Stimulated activated CD8-positive, alpha-beta memory T cell treated with anti-CD3 and anti-CD28 coated beads, Interleukin-4, amount 100 ng/mL, for 24 hours (primary cell): ENCODE results near the gene MYEF2.

Experiments used
- DNase-seq: peaks from one replicate; pipeline ENCODE4 v3.0.0-alpha.2; 2020; ENCODE audit warnings: low read depth

The MYEF2 gene

DNA sequence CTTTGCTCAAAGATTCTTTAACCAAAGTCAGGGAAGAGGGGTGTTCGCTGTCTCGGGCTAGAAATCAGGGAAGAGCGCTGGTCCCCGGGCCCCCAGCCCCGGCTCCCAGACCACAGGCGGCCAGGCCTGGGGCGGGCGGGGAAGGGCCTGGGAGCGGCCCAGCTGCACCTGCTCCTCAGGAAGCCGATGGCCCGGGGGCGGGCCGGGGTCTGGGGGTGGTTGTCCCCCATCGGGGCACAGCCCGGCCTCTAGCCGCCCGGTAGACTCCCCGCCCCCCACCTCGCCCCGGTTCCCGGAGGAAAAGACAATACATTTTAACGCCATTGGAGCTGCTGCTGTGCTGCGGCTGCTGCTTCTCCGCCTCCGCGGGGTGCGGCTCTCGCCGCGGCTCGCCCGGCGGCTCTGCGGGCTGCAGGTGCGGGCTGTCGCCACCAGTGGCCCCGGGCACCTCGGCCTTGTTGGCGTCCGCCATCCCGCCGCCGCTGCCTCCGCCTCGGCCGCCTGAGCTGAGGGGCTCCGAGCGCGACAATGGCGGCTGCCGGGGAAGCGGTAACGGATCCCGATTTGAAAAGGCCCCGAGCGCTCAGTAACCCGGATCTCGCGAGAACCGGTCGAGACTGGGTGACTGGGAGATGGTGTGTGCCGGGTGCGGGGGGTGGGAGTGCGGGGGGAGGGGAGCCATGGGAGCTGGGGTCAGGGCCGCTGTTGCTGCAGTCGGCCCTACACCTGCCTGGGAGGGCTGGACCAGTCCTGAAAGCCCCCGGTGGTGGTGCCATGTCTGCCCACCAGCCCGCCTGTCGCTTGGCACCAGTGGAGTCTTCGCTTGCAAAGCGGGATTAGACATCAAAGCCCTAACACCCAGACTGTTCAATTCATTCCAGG is at the start of gene MYEF2:
MYEF2 (minus strand) TSS at position 530 of the 882 bp plus-strand sequence; CDS start at position 472, 58 bp downstream.
- DNase-seq = peak; percentile 49

DNA sequence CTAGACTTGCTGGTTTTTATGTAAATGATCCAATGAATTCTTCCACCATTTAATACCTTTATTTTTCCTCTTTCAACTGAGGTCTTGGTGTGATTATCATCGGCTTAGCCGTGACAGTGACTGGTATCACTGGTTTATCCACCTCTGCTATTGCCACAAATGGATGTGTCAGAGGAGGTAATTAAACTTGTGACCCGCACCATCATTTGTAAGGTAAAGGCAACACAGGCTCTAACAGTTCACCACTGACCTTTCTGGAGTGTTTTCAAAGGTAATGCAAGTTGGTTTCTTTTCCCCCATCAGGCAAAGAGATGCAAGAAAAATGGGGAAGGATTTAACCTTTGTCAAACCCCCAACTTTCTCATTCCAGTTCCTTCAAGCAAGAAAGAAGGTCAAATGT is 47.7 kb upstream of the MYEF2 start:
- DNase-seq = no peak

DNA sequence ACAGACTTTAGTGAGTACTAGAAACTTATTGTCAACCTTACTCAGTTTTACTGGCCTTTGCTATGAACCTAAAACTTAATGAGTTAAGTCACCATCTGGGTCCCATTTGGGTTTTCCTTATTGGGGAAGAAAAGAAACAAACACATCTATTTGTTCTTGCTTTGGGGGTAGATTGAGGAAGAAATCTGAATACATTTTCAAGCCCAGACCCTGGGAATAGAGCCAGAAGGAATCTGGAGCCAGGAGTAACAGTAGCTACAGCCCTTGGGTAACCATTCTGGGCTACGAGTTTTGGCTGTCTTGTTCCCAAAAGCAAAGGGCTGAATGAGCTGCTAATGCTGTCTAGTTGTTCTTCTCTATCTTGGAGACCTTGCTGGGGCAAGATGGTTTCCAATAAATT is 44.5 kb upstream of the MYEF2 start:
- DNase-seq = no peak

DNA sequence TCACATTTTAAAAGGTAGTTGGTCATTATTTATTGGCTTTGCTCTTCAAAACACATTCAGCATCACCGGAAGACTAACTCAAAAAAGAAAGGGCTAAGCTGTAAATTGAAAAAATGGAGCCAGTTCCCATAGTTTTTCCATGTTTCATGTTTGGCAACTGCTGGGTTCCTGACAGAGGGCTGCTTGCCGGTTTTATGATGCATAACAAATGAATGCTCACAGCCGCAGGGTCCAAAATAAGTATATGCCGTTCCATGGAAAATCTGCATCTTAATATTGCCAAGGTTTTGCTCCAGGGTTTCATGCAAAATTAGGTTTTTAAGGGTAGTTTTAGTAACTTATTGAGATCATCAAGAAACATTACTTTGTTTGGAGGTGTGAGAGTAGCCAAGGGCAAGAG is 43.8 kb upstream of the MYEF2 start:
- DNase-seq = no peak

DNA sequence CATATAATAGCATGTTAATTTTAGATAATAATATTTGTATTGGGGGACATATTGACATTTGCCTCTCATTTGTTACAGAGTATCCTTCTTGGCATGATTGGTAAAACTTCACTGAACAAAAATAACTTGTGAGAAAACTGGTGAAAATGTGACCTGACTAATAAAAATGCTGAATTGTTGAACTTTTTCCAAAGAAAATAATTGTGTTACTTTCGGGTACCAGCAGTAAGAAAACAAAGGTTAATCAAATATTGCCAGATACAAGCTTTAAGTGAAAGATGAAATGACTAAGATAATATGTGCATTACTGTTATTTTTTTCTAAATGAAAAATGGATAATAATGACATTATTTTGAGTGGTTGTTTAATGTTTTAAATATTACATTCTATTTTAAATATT is 43.2 kb upstream of the MYEF2 start:
- no peak for DNase-seq

- no peak for DNase-seq
Observed at GRCh38 chr15:48205981-48206380, 27.9 kb upstream of the MYEF2 start, which contains the start of gene SLC12A1. Gene SLC12A1 (plus strand): TSS chr15:48206302. CDS start chr15:48207720, 1,418 bp downstream.

DNA sequence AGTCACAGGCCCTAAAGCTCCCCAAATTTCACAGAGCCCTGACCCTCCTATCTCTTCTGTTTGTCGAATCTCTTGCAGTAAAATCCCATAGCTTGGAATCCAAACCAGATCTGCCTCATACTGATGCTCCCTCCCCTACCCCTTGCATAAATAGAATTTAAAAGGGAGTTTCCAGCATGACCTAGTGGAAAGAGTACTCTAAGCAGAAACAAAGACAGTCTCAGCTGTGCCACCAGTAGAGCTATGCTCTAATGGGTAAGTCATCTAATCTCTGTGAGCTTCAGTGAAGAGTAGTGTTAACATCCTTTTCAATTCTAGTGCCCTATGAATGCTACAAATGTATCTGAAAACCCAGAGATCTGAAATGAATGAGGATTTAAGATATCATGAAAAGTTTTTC is 24.0 kb upstream of the MYEF2 start:
- DNase-seq = no peak

DNA sequence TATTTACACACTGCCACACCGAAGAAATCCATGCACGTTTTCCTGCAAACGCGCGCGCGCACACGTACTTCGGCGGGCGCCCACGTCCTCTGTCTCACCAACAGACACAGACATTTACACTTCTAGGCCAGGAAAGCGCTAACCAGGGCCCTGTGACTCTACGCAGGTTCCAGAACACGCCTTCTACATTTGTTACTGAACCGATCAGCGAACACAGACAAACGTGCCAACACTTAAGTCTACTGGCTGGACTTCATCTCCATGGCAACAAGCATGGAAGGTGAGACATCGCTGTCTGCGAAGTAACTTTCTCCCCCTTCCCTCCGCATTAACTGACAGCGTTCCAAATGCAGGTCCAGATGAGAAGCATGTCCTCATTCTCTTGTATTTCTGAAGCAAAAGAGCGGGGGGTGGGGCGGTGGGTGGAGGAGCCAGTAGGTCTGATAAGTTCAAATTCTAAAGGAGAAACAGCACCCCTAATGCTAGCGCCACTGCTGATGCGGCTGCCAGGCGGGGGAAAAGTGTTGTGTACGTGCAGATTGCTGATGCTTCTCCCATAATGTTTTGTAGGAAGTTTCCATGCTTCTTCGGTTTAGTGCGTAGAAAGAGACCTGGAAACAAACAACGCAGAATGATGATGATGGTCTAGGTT is 13.6 kb upstream of the MYEF2 start, which contains the start of gene CTXN2:
CTXN2 (plus strand) TSS at position 92 of the 652 bp plus-strand sequence. CDS start 9,636 bp downstream, outside the sequence.
- DNase-seq = no peak

DNA sequence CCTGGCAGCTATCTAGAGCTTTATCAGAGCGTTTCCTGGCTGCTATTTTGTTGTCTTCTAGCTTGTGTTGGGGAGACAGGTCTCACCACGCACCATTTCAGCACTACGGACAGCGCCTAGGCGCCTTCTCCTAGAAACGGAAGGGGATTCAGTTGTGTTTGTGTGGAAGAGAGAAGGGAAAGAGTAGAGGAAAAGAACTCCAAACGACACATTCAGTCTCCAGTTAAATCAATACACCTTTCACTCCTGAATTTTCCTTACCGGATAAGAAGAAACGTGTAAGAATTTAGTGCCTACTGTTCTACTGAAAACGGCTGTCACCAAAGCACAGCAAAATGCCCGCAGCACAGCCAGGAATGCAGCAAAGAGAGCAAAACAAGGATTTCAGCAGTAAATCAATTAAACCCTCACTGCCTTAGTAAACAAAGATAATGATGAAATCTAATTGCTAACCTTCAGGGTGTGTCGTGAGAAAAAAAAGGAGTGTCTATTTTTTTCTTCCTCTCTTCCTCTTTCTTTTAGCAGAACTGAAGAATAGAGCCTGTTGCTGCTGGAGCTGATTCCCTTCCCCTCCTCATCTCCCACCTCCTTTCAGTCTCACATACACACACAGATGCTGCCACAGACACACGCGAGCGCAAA is 13.0 kb upstream of the MYEF2 start:
- peak; percentile 7 for DNase-seq

GRCh38 chr15:48186271-48186670 is 8.2 kb upstream of the MYEF2 start:
- no peak for DNase-seq

DNA sequence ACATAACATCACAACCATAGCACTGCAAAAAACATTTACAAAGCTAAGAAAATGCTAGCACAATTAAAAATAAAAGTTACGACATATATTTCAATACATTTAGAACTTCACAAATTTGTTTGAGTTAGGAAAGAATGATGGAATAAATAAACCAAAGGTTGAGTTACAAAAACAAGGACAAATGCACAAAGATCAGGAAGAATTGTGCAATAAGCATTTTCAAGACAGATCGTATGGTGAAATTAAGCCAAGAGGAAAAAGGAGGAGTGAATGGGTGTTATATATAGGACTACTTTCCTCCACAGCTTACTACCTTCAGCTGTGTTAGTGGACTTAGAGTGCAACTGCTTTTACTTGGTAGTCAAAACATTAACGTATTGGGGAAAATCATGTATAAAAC is 7.4 kb upstream of the MYEF2 start:
- no peak for DNase-seq

GRCh38 chr15:48182749-48183148 is 4.7 kb upstream of the MYEF2 start:
- DNase-seq = no peak

- no peak for DNase-seq
Observed at GRCh38 chr15:48178648-48178931, 495 bp upstream of the MYEF2 start.

DNA sequence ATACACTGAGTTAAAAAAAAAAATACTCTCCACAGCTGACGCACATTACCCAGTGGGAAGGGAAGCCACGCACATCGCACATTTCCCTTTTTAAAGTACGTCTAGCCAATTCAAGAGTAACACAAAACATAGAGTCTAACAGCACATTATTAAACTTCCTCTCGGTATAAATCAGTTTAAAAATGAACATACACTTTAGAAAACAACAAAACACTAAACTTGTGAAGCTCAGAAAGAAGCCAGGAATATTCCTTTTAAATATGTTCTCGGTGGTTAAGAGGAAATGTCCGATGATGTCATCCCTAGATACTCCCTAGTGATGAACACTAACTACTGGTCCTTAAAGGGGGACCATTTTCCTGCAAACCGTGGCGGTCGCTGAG is 721 bp downstream of the MYEF2 start:
- no peak for DNase-seq

GRCh38 chr15:48176957-48177356 is 1.1 kb downstream of the MYEF2 start:
- no peak for DNase-seq

DNA sequence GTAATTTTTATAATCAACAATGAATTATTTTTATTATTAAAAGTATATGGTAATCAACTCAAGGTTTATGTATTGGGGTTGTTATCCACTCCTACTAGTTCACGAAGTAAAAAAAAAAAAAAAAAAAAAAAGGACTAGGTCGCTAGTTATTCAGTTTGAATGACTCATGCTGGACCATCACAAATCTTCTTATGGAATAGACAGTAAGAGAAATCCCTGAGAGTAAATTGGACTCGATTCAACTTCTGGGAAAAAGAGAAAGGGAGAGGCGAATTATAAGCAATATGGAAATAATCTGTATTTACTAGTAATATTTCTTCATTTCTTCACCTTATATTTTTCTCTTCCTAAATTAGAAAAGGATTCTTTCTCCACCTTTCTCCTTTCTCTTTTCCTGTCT is 2.0 kb downstream of the MYEF2 start:
- DNase-seq = no peak

- no peak for DNase-seq
Observed at GRCh38 chr15:48175126-48175525, 3.0 kb downstream of the MYEF2 start.

- DNase-seq = no peak
Observed at GRCh38 chr15:48170981-48171380, 7.1 kb downstream of the MYEF2 start.

DNA sequence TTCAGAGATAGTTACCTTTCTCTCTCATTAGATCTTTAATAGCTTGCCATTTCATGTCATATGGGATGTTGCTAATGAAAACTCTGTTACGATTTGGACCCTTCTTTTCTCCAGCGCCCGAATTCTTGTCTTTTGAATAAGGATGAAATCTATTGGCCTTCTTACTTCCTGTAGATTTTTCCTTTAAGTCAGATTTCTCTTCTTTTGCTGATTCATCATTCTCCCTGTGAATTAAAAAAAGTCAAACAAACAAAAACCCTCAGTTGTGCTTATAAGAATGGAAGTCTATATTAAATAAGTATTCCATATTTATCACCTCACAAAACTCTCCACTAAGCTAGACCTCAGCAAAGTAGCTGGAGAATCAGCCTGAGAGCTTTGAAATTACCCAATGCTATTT is 9.5 kb downstream of the MYEF2 start:
- DNase-seq = no peak

DNA sequence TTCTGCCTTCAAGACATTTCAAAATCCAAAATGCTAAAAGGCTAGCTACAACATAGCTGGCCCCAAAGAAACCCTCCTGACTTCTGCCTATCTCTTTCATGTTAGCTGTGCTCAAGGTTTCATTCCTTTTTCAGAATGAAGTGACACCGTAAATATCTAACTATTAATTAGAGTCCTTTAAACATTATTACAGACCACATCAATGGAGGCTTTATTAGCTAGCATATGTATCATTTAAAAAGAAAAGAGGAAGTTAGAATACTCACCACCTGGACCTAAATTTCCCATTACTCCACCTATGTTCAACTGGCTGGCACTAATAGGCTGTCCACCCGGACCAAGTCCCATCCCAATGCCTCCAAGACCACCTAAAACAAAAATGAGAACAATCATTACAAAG is 24.6 kb downstream of the MYEF2 start:
- DNase-seq = no peak

GRCh38 chr15:48149858-48150257 is 28.2 kb downstream of the MYEF2 start:
- no peak for DNase-seq

DNA sequence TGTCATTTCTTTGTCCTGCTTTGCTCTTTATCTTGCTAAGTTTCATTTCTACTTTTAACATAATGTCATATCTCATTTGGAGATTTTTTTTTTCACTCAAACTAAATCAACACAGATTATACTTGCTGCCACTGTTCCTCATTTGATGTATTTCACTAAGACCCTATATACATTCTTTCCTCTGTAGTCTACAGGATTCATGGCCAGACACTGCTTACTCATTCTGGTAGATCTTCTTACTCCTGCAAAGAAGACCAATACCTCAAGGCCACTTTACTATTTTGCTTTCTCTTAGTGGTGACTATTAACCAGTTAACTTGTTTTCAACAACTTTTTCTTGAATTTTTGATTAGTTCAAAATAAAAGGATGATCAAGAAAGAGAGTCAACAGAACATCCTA is 30.7 kb downstream of the MYEF2 start:
- DNase-seq = no peak

- no peak for DNase-seq
Observed at GRCh38 chr15:48145923-48146322, 32.2 kb downstream of the MYEF2 start.
